CD14-positive monocyte (primary cell): Measurements from ENCODE around the gene MACROD2. TPM values are rescaled to one million over a fixed set of nuclear protein-coding genes. Genes with fewer than 3 reads are reported as not detected.

ENCODE experiments used
- DNase-seq, 3 donors: peaks; one replicate each; pipeline ENCODE4 v3.0.0-alpha.2; 2011 to 2022
- H2AFZ ChIP-seq: 2 replicates; pipeline ENCODE4 v1.6.0; 2012; ENCODE audit warnings: mild to moderate bottlenecking, low read depth, low read length, inconsistent platforms; ENCODE audit not compliant: insufficient read depth, poor library complexity, severe bottlenecking
- H3K27ac ChIP-seq, 2 donors: 1 replicate in 1 of 2; 2 replicates in 1 of 2; pipeline ENCODE4 v1.5.1; 2012 to 2013; ENCODE audit warnings: low read length in 2 of 2, control low read depth in 1 of 2, inconsistent platforms in 1 of 2, low read depth in 1 of 2, mild to moderate bottlenecking in 1 of 2
- H3K27me3 ChIP-seq, 2 donors: one replicate each; pipeline versions ENCODE4 v1.6.0 to v1.6.1; 2011 to 2013; ENCODE audit warnings: low read length in 2 of 2; ENCODE audit not compliant: control insufficient read depth in 2 of 2, insufficient read depth in 2 of 2
- H3K36me3 ChIP-seq, 2 donors: replicated peaks in 1 of 2; 1 replicate in 1 of 2; 2 replicates in 1 of 2; pipeline versions ENCODE4 v1.5.1 to v1.6.1; 2012 to 2013; ENCODE audit warnings: low read length in 2 of 2, control low read depth in 1 of 2, inconsistent platforms in 1 of 2, mild to moderate bottlenecking in 1 of 2; ENCODE audit not compliant: insufficient read depth in 2 of 2, control insufficient read depth in 1 of 2
- H3K4me1 ChIP-seq, 2 donors: 1 replicate in 1 of 2; 2 replicates in 1 of 2; pipeline versions ENCODE4 v1.5.1 to v1.6.1; 2012 to 2013; ENCODE audit warnings: low read length in 2 of 2, control low read depth in 1 of 2, inconsistent platforms in 1 of 2, mild to moderate bottlenecking in 1 of 2, moderate library complexity in 1 of 2; ENCODE audit not compliant: insufficient read depth in 2 of 2, control insufficient read depth in 1 of 2
- H3K4me2 ChIP-seq: replicated peaks from 2 replicates; pipeline ENCODE3; 2012; ENCODE audit warnings: low read length, moderate library complexity, mild to moderate bottlenecking; ENCODE audit not compliant: poor library complexity, severe bottlenecking; ENCODE audit errors: extremely low read depth
- H3K4me3 ChIP-seq, 3 experiments: fragments of 200-600 bp in 1 of 3; sonication (generic) in 1 of 3; replicated peaks in 1 of 3; 1 replicate in 2 of 3; 2 replicates in 1 of 3; pipeline ENCODE4 v1.5.1; 2011 to 2013; ENCODE audit warnings: low read length in 3 of 3, mild to moderate bottlenecking in 3 of 3, control low read depth in 2 of 3, low read depth in 2 of 3, inconsistent platforms in 1 of 3, moderate library complexity in 1 of 3
- H3K79me2 ChIP-seq: 2 replicates; pipeline ENCODE4 v1.6.0; 2012; ENCODE audit warnings: mild to moderate bottlenecking, control low read depth, inconsistent platforms, low read length, moderate library complexity; ENCODE audit not compliant: insufficient read depth
- H3K9ac ChIP-seq: 2 replicates; pipeline ENCODE4 v1.6.0; 2017; ENCODE audit warnings: low read length, mild to moderate bottlenecking; ENCODE audit not compliant: insufficient read depth, poor library complexity, severe bottlenecking
- H3K9me3 ChIP-seq, 2 donors: replicated peaks in 1 of 2; 1 replicate in 1 of 2; 2 replicates in 1 of 2; pipeline versions ENCODE4 v1.5.1 to v1.6.1; 2012 to 2013; ENCODE audit warnings: low read length in 2 of 2, control low read depth in 1 of 2; ENCODE audit not compliant: control insufficient read depth in 1 of 2, insufficient read depth in 1 of 2
- H4K20me1 ChIP-seq: 2 replicates; pipeline ENCODE4 v1.6.0; 2012; ENCODE audit warnings: mild to moderate bottlenecking, low read length, control low read depth, moderate library complexity; ENCODE audit not compliant: insufficient read depth
- H3K27ac Mint-ChIP-seq, 7 donors: one replicate each; pipeline ENCODE4 v1.8.0; 2020; ENCODE audit warnings: mild to moderate bottlenecking in 7 of 7, mixed read lengths in 7 of 7, moderate library complexity in 6 of 7, inconsistent platforms in 2 of 7
- H3K27me3 Mint-ChIP-seq, 3 donors: one replicate each; pipeline ENCODE4 v1.8.0; 2021 to 2022; ENCODE audit warnings: low read depth in 3 of 3, mild to moderate bottlenecking in 3 of 3, mixed read lengths in 3 of 3, moderate library complexity in 3 of 3, inconsistent platforms in 1 of 3
- H3K36me3 Mint-ChIP-seq, 2 donors: one replicate each; pipeline ENCODE4 v1.8.0; 2020; ENCODE audit warnings: mixed read lengths in 2 of 2, inconsistent platforms in 1 of 2, mild to moderate bottlenecking in 1 of 2
- H3K4me1 Mint-ChIP-seq: one replicate; pipeline ENCODE4 v1.8.0; 2020; ENCODE audit warnings: mild to moderate bottlenecking, mixed read lengths
- H3K4me3 Mint-ChIP-seq, 2 donors: one replicate each; pipeline ENCODE4 v1.8.0; 2020; ENCODE audit warnings: mild to moderate bottlenecking in 2 of 2, mixed read lengths in 2 of 2, moderate library complexity in 1 of 2
- H3K9me3 Mint-ChIP-seq, 7 donors: one replicate each; pipeline ENCODE4 v1.8.0; 2020 to 2022; ENCODE audit warnings: mixed read lengths in 7 of 7, mild to moderate bottlenecking in 6 of 7, moderate library complexity in 6 of 7, inconsistent platforms in 2 of 7
- WGBS: methylation state at CpG from one replicate; pipeline ENCODE4 v1.1.5; 2013; ENCODE audit warnings: missing lambda C conversion rate; ENCODE audit not compliant: insufficient coverage; 5-methylcytosine and 5-hydroxymethylcytosine counted together
- intact Hi-C, 2 donors: fragments of 100-400 bp; cut with micrococcal nuclease; formaldehyde crosslinking; loops; one replicate each; pipeline versions ENCODE4 v1.15.0 to v1.15.1; 2023
- polyA plus RNA-seq, 3 donors: library from polyadenylated mRNA; depleted of rRNA in 1 of 3; unstranded in 2 of 3; stranded (reverse) in 1 of 3; fragments of 300-500 nt in 2 of 3; fragments of >200 nt in 1 of 3; fragmentation: Illumina TruSeq in 2 of 3; gene quantifications; 1 replicate in 2 of 3; 2 replicates in 1 of 3; pipeline ENCODE4 v1.2.3, GENCODE V29; 2012 to 2021
- TF ChIP-seq, protein P1 (sequence below): fragments of 200-600 bp; IDR thresholded peaks from one replicate; pipeline ENCODE4 v1.8.0; 2022; ENCODE audit warnings: antibody characterized with exemption, mild to moderate bottlenecking

MACROD2 gene
- polyA plus RNA-seq, 3 donors = 0.23 TPM; not detected in 2

DNA sequence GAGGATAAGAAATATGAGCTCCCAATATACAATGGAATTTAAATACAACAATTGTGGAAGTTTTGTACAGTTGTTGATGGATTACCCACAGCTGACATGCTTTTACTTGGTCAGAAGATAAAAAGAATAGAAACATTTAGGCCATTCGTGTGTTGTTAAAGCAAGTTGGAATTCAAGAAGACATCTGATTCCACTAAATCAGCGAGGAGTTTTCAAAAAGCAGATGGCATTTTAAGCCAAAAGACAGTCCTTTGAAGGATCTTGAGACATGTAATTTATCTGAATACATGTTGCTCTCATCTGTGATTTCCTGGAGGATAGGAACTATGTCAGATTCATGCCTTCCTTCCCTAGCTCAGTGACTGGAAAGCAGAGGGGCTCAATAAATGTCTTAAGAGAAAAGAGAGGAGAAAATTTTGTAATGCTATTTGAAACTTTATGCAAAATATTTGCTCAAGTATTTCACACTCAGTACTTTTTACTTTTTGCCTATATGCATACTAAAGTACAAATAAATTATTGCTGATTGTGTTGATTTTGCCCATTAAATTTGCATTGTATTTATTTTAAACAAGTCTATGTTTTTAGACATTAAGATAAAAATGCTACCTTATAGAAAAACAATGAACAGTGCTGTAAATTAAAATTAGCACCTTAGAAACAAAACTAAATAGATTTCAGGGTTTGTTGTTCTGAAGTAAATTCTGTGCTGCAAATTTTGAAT, 1075.9 kb downstream of the MACROD2 start:
- intact Hi-C loops = no loop called here
- no peaks in the 10 kb centered on the region for H3K4me1 ChIP-seq
- no peaks in the 10 kb centered on the region for H4K20me1 ChIP-seq
- H3K79me2 ChIP-seq = no peaks in the 10 kb centered on the region
- Mint-ChIP-seq H3K9me3 (peaks cover 0 to 12% (median 10%) of the 10 kb centered on the region in 7 donors), H3K27me3 (peaks cover 0 to 3% (median 1%) of the 10 kb centered on the region in 3 donors), H3K27ac (no peak overlapping the region), H3K36me3 (no peaks in the 10 kb centered on the region), H3K4me1 (no peaks in the 10 kb centered on the region), H3K4me3 (no peak overlapping the region)
- H2AFZ ChIP-seq = no peak overlapping the region
- H3K4me2 ChIP-seq = no peak overlapping the region
- H3K27me3 ChIP-seq = no peaks in the 10 kb centered on the region
- H3K9me3 ChIP-seq = peaks cover 0 to 11% of the 10 kb centered on the region in 2 donors
- H3K9ac ChIP-seq = no peak overlapping the region
- no peaks in the 10 kb centered on the region for H3K36me3 ChIP-seq
- no peak overlapping the region for H3K4me3 ChIP-seq
- no peak overlapping the region for H3K27ac ChIP-seq
- TF ChIP-seq, protein P1, sequence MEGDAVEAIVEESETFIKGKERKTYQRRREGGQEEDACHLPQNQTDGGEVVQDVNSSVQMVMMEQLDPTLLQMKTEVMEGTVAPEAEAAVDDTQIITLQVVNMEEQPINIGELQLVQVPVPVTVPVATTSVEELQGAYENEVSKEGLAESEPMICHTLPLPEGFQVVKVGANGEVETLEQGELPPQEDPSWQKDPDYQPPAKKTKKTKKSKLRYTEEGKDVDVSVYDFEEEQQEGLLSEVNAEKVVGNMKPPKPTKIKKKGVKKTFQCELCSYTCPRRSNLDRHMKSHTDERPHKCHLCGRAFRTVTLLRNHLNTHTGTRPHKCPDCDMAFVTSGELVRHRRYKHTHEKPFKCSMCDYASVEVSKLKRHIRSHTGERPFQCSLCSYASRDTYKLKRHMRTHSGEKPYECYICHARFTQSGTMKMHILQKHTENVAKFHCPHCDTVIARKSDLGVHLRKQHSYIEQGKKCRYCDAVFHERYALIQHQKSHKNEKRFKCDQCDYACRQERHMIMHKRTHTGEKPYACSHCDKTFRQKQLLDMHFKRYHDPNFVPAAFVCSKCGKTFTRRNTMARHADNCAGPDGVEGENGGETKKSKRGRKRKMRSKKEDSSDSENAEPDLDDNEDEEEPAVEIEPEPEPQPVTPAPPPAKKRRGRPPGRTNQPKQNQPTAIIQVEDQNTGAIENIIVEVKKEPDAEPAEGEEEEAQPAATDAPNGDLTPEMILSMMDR = no peak
- 83% methylated on average over 1 of the region's 2 CpGs for WGBS
- no peak for DNase-seq

DNA sequence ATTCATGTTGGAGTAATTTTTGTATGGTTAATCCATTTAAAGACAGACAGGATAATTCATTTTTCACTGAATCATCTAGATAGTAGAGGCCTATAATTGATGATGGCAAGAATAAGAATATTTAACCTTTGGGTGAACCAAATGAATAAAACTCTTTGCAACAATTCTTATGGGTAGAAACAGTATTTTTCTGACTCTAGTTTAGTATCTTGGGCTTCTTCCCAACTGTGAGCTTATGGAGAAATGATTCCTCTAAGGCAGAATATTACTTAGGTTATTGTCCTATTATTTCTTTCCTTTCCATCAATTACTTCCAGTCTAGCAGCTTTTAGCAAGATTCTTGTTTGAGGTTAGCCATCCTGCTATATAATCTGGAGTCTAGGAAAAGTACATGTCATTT, 1077.0 kb downstream of the MACROD2 start:
- H3K27me3 ChIP-seq = no peaks in the 10 kb centered on the region
- H3K27ac Mint-ChIP-seq = no peak overlapping the region
- H3K4me3 ChIP-seq = no peak overlapping the region
- H3K36me3 ChIP-seq = no peaks in the 10 kb centered on the region
- peaks cover 0 to 3% (median 1%) of the 10 kb centered on the region in 3 donors for H3K27me3 Mint-ChIP-seq
- no peak overlapping the region for H3K27ac ChIP-seq
- H4K20me1 ChIP-seq = no peaks in the 10 kb centered on the region
- TF ChIP-seq, protein P1 = no peak
- H3K9ac ChIP-seq = no peak overlapping the region
- H3K79me2 ChIP-seq = no peaks in the 10 kb centered on the region
- intact Hi-C loops = no loop called here
- H3K4me1 Mint-ChIP-seq = no peaks in the 10 kb centered on the region
- no peak overlapping the region for H2AFZ ChIP-seq
- H3K36me3 Mint-ChIP-seq = no peaks in the 10 kb centered on the region
- DNase-seq = no peak
- H3K4me2 ChIP-seq = no peak overlapping the region
- H3K4me1 ChIP-seq = no peaks in the 10 kb centered on the region
- H3K9me3 Mint-ChIP-seq = peaks cover 0 to 11% (median 5%) of the 10 kb centered on the region in 7 donors
- H3K4me3 Mint-ChIP-seq = no peak overlapping the region
- peaks cover 0 to 11% of the 10 kb centered on the region in 2 donors for H3K9me3 ChIP-seq
